HG03280 (cell line): Measurements from ENCODE around the gene MACROD2.
A peak's percentile ranks its signal among the peaks of the same experiment; 100 is the strongest.
"Not testable (repeated sequence)": the region's sequence is repeated elsewhere in the genome, so short reads cannot be mapped to it uniquely, and the experiment has no call there.

Experiments used
- ATAC-seq: cut with Tn5 transposase; IDR thresholded peaks from one replicate; pipeline ENCODE4 v1.9.1; 2021; ENCODE audit warnings: mild to moderate bottlenecking, moderate library complexity; ENCODE audit not compliant: unreplicated experiment

Gene MACROD2

GRCh38 chr20:15523400-15523799, 1528.1 kb downstream of the MACROD2 start:
- ATAC-seq: no peak

- ATAC-seq: no peak
Measured at GRCh38 chr20:15528391-15529111, 1533.2 kb downstream of the MACROD2 start.

- ATAC-seq: no peak
Measured at GRCh38 chr20:15535863-15536262, 1540.5 kb downstream of the MACROD2 start.

GRCh38 chr20:15537200-15537599, 1541.9 kb downstream of the MACROD2 start:
- not testable (repeated sequence) for ATAC-seq

GRCh38 chr20:15542655-15543054, 1547.3 kb downstream of the MACROD2 start:
- no peak for ATAC-seq

GRCh38 chr20:15544742-15545141, 1549.4 kb downstream of the MACROD2 start:
- no peak for ATAC-seq

GRCh38 chr20:15546525-15547023, 1551.3 kb downstream of the MACROD2 start:
- no peak for ATAC-seq

GRCh38 chr20:15547119-15547518, 1551.8 kb downstream of the MACROD2 start:
- no peak for ATAC-seq

- no peak for ATAC-seq
Measured at GRCh38 chr20:15550116-15550870, 1555.0 kb downstream of the MACROD2 start.

- no peak for ATAC-seq
Measured at GRCh38 chr20:15555913-15556312, 1560.6 kb downstream of the MACROD2 start.

- ATAC-seq: no peak
Measured at GRCh38 chr20:15556869-15557268, 1561.6 kb downstream of the MACROD2 start.

GRCh38 chr20:15561070-15561569, 1565.8 kb downstream of the MACROD2 start:
- ATAC-seq: no peak

GRCh38 chr20:15561707-15562404, 1566.5 kb downstream of the MACROD2 start:
- no peak for ATAC-seq

GRCh38 chr20:15563836-15564235, 1568.5 kb downstream of the MACROD2 start:
- ATAC-seq: no peak

GRCh38 chr20:15564981-15565380, 1569.7 kb downstream of the MACROD2 start:
- peak; percentile 82 for ATAC-seq

- no peak for ATAC-seq
Measured at GRCh38 chr20:15565786-15566185, 1570.5 kb downstream of the MACROD2 start.

- no peak for ATAC-seq
Measured at GRCh38 chr20:15567219-15567618, 1571.9 kb downstream of the MACROD2 start.

- no peak for ATAC-seq
Measured at GRCh38 chr20:15570156-15570555, 1574.8 kb downstream of the MACROD2 start.

GRCh38 chr20:15571056-15571455, 1575.7 kb downstream of the MACROD2 start:
- no peak for ATAC-seq

- ATAC-seq: no peak
Measured at GRCh38 chr20:15575255-15575654, 1579.9 kb downstream of the MACROD2 start.

GRCh38 chr20:15576411-15576810, 1581.1 kb downstream of the MACROD2 start:
- ATAC-seq: no peak
